CD1c-positive myeloid dendritic cell (primary cell): ENCODE data around the gene ARHGAP23.
"Not testable (repeated sequence)": the region's sequence is repeated elsewhere in the genome, so short reads cannot be mapped to it uniquely, and the experiment has no call there.

ENCODE experiments used
- DNase-seq: peaks from one replicate; pipeline ENCODE4 v3.0.0-alpha.2; 2016; ENCODE audit errors: extremely low spot score

Gene ARHGAP23

GRCh38 chr17:38421171-38421841, 7.0 kb upstream of the ARHGAP23 start:
- DNase-seq = no peak

- DNase-seq = no peak
Observed at GRCh38 chr17:38421871-38422827, 6.1 kb upstream of the ARHGAP23 start.

GRCh38 chr17:38424297-38424972, 3.8 kb upstream of the ARHGAP23 start:
- DNase-seq = no peak

GRCh38 chr17:38425031-38425430, 3.2 kb upstream of the ARHGAP23 start:
- DNase-seq = peak; percentile 40

- DNase-seq = no peak
Observed at GRCh38 chr17:38425744-38426143, 2.5 kb upstream of the ARHGAP23 start.

- no peak for DNase-seq
Observed at GRCh38 chr17:38426441-38426840, 1.8 kb upstream of the ARHGAP23 start.

- DNase-seq = no peak
Observed at GRCh38 chr17:38427160-38427949, 909 bp upstream of the ARHGAP23 start.

- DNase-seq = peak; percentile 23
Observed at GRCh38 chr17:38428643-38429371, 543 bp downstream of the ARHGAP23 start.

- no peak for DNase-seq
Observed at GRCh38 chr17:38429476-38430100, 1.3 kb downstream of the ARHGAP23 start.

- no peak for DNase-seq
Observed at GRCh38 chr17:38430316-38430715, 2.1 kb downstream of the ARHGAP23 start.

- DNase-seq = no peak
Observed at GRCh38 chr17:38430822-38431221, 2.6 kb downstream of the ARHGAP23 start.

GRCh38 chr17:38431346-38432145, 3.3 kb downstream of the ARHGAP23 start:
- no peak for DNase-seq

- no peak for DNase-seq
Observed at GRCh38 chr17:38434178-38434665, 6.0 kb downstream of the ARHGAP23 start.

GRCh38 chr17:38435795-38436194, 7.5 kb downstream of the ARHGAP23 start:
- DNase-seq = no peak

- no peak for DNase-seq
Observed at GRCh38 chr17:38436386-38436785, 8.1 kb downstream of the ARHGAP23 start.

- DNase-seq = not testable (repeated sequence)
Observed at GRCh38 chr17:38437313-38437712, 9.0 kb downstream of the ARHGAP23 start.

- no peak for DNase-seq
Observed at GRCh38 chr17:38439436-38439835, 11.2 kb downstream of the ARHGAP23 start.

- DNase-seq = no peak
Observed at GRCh38 chr17:38440614-38441397, 12.5 kb downstream of the ARHGAP23 start.
